Activated CD8-positive, alpha-beta memory T cell treated with anti-CD3 and anti-CD28 coated beads for 4 hours (primary cell): Measurements from ENCODE around the gene LMO4.
A peak's percentile ranks its signal among the peaks of the same experiment; 100 is the strongest.

ENCODE experiments used
- DNase-seq, 2 donors: peaks; one replicate each; pipeline ENCODE4 v3.0.0-alpha.2; 2020; ENCODE audit warnings: low read depth in 2 of 2

LMO4 gene

GRCh38 chr1:87328272-87329050, at the start of gene LMO4:
TSS of gene LMO4 (plus strand) at chr1:87328880. CDS start at chr1:87332016, 3,136 bp downstream.
- peak; percentile 71 for DNase-seq

GRCh38 chr1:87279536-87279875, 49.2 kb upstream of the LMO4 start:
- no peak for DNase-seq

- DNase-seq = no peak
Measured at GRCh38 chr1:87279966-87280535, 48.6 kb upstream of the LMO4 start.

GRCh38 chr1:87284456-87285240, 44.0 kb upstream of the LMO4 start:
- no peak for DNase-seq

GRCh38 chr1:87291107-87291506, 37.6 kb upstream of the LMO4 start:
- no peak for DNase-seq

- DNase-seq = peak; percentile 18 to 21
Measured at GRCh38 chr1:87292684-87293493, 35.8 kb upstream of the LMO4 start.

- DNase-seq = no peak
Measured at GRCh38 chr1:87294633-87295032, 34.0 kb upstream of the LMO4 start.

GRCh38 chr1:87295445-87296110, 33.1 kb upstream of the LMO4 start:
- DNase-seq = no peak

GRCh38 chr1:87296206-87296605, 32.5 kb upstream of the LMO4 start:
- no peak for DNase-seq

- no peak for DNase-seq
Measured at GRCh38 chr1:87299661-87300060, 29.0 kb upstream of the LMO4 start.

GRCh38 chr1:87300628-87301027, 28.1 kb upstream of the LMO4 start:
- no peak for DNase-seq

GRCh38 chr1:87305151-87305550, 23.5 kb upstream of the LMO4 start:
- DNase-seq = no peak

GRCh38 chr1:87305762-87306161, 22.9 kb upstream of the LMO4 start:
- DNase-seq = no peak

- DNase-seq = no peak
Measured at GRCh38 chr1:87307306-87307705, 21.4 kb upstream of the LMO4 start.

GRCh38 chr1:87307931-87308330, 20.7 kb upstream of the LMO4 start:
- no peak for DNase-seq

- DNase-seq = no peak
Measured at GRCh38 chr1:87314091-87314490, 14.6 kb upstream of the LMO4 start.

- no peak for DNase-seq
Measured at GRCh38 chr1:87318056-87318650, 10.5 kb upstream of the LMO4 start.

GRCh38 chr1:87318806-87319205, 9.9 kb upstream of the LMO4 start:
- DNase-seq = no peak

- DNase-seq = no peak
Measured at GRCh38 chr1:87325982-87326738, 2.5 kb upstream of the LMO4 start.
